H1 (cell line): ENCODE results near the gene HOMER2. TPM values are rescaled to one million over a fixed set of nuclear protein-coding genes. Genes with fewer than 3 reads are reported as not detected.

Experiments
- CTCF ChIA-PET: fragments of 300-600 bp; sonication (Branson Sonifier 250); formaldehyde crosslinking; loops from one replicate; lab custom pipeline; 2021; ENCODE audit not compliant: partially characterized antibody; lab: Charles Lee
- POLR2A ChIA-PET: fragments of 300-600 bp; sonication (Branson Sonifier 250); formaldehyde crosslinking; loops from one replicate; lab custom pipeline; 2021; ENCODE audit warnings: inconsistent platforms; ENCODE audit not compliant: partially characterized antibody; lab: Charles Lee
- DNase-seq, 2 experiments: peaks; one replicate each; pipeline versions ENCODE4 v3.0.0 to v3.0.0-alpha.2; 2010 to 2022; ENCODE audit warnings: low spot score in 2 of 2, low read depth in 1 of 2, mixed read lengths in 1 of 2
- FAIRE-seq: peaks from 2 replicates; lab custom pipeline; 2011; peaks lifted over from hg19 to GRCh38; lab: Jason Lieb, UNC
- H2AFZ ChIP-seq: 2 replicates; pipeline ENCODE4 v1.8.1; 2012; ENCODE audit warnings: low read length, inconsistent platforms
- H2AK5ac ChIP-seq: 2 replicates; pipeline ENCODE4 v1.6.1; 2013; ENCODE audit warnings: low read depth, low read length
- H2BK120ac ChIP-seq: replicated peaks from 2 replicates; pipeline ENCODE3; 2013; ENCODE audit warnings: low read depth, low read length, inconsistent platforms
- H2BK12ac ChIP-seq: 2 replicates; pipeline ENCODE4 v1.6.1; 2013; ENCODE audit warnings: low read depth, low read length
- H2BK15ac ChIP-seq: 2 replicates; pipeline ENCODE4 v1.6.1; 2013; ENCODE audit warnings: low read length
- H2BK20ac ChIP-seq: 2 replicates; pipeline ENCODE4 v1.6.1; 2013; ENCODE audit warnings: low read length
- H2BK5ac ChIP-seq: 2 replicates; pipeline ENCODE4 v1.6.1; 2013; ENCODE audit warnings: low read depth, low read length
- H3K14ac ChIP-seq: 2 replicates; pipeline ENCODE4 v1.6.1; 2013; ENCODE audit warnings: inconsistent platforms; ENCODE audit not compliant: insufficient read length
- H3K18ac ChIP-seq: 2 replicates; pipeline ENCODE4 v1.6.1; 2013; ENCODE audit warnings: low read length; ENCODE audit errors: extremely low read depth
- H3K23ac ChIP-seq: 2 replicates; pipeline ENCODE4 v1.6.1; 2013; ENCODE audit warnings: inconsistent platforms; ENCODE audit not compliant: insufficient read length
- H3K23me2 ChIP-seq: 2 replicates; pipeline ENCODE4 v1.6.1; 2013; ENCODE audit warnings: low read depth, low read length
- H3K27ac ChIP-seq: 2 replicates; pipeline ENCODE4 v1.6.1; 2011; ENCODE audit warnings: low read depth, low read length, inconsistent platforms
- H3K27me3 ChIP-seq, 4 experiments: replicated peaks in 1 of 4; 1 replicate in 1 of 4; 2 replicates in 3 of 4; pipeline versions ENCODE4 v1.6.1 to v1.8.1; 2011 to 2013; ENCODE audit warnings: low read length in 3 of 4, mild to moderate bottlenecking in 3 of 4, inconsistent platforms in 2 of 4, mixed read lengths in 2 of 4, moderate library complexity in 1 of 4; ENCODE audit not compliant: control insufficient read depth in 3 of 4, insufficient read depth in 3 of 4; ENCODE audit errors: extremely low read depth in 1 of 4
- H3K36me3 ChIP-seq, 4 experiments: 2 replicates each; pipeline versions ENCODE4 v1.6.1 to v1.8.1; 2011 to 2013; ENCODE audit warnings: mild to moderate bottlenecking in 4 of 4, low read length in 3 of 4, moderate library complexity in 2 of 4, control low read depth in 1 of 4, inconsistent platforms in 1 of 4; ENCODE audit not compliant: insufficient read depth in 4 of 4, control insufficient read depth in 2 of 4
- H3K4ac ChIP-seq: replicated peaks from 2 replicates; pipeline ENCODE3; 2013; ENCODE audit warnings: low read length, low read depth, mixed read lengths, inconsistent platforms; ENCODE audit not compliant: insufficient read length
- H3K4me1 ChIP-seq, 4 experiments: replicated peaks in 1 of 4; 1 replicate in 1 of 4; 2 replicates in 3 of 4; pipeline versions ENCODE4 v1.6.1 to v1.8.1; 2011 to 2013; ENCODE audit warnings: low read length in 3 of 4, inconsistent platforms in 2 of 4, mixed read lengths in 1 of 4; ENCODE audit not compliant: insufficient read depth in 4 of 4, control insufficient read depth in 3 of 4
- H3K4me2 ChIP-seq, 2 experiments: 2 replicates each; pipeline versions ENCODE4 v1.6.1 to v1.8.1; 2011 to 2013; ENCODE audit warnings: low read depth in 2 of 2, low read length in 2 of 2, control low read depth in 1 of 2, inconsistent platforms in 1 of 2, mild to moderate bottlenecking in 1 of 2; ENCODE audit not compliant: insufficient read depth in 1 of 2
- H3K4me3 ChIP-seq, 4 experiments: fragments of 200-600, 300-600 bp in 1 of 4; sonication (generic), shearing (Covaris generic), sonication (Bioruptor Twin) in 1 of 4; 2 replicates each; pipeline versions ENCODE4 v1.5.1 to v1.8.1; 2011 to 2016; ENCODE audit warnings: low read length in 4 of 4, low read depth in 3 of 4, control low read depth in 2 of 4, inconsistent platforms in 2 of 4, mild to moderate bottlenecking in 2 of 4, mixed read lengths in 1 of 4, moderate library complexity in 1 of 4; ENCODE audit not compliant: insufficient read depth in 2 of 4; ENCODE audit errors: extremely low read depth in 1 of 4
- H3K56ac ChIP-seq: replicated peaks from 2 replicates; pipeline ENCODE3; 2013; ENCODE audit warnings: low read depth, mild to moderate bottlenecking, mixed read lengths, low read length, inconsistent platforms; ENCODE audit not compliant: insufficient read length
- H3K79me1 ChIP-seq: 2 replicates; pipeline ENCODE4 v1.6.1; 2013; ENCODE audit warnings: low read depth, low read length, control low read depth
- H3K79me2 ChIP-seq, 2 experiments: 2 replicates each; pipeline versions ENCODE4 v1.6.1 to v1.8.1; 2012 to 2013; ENCODE audit warnings: low read length in 2 of 2, mild to moderate bottlenecking in 2 of 2, inconsistent platforms in 1 of 2; ENCODE audit not compliant: insufficient read depth in 2 of 2, control insufficient read depth in 1 of 2
- H3K9ac ChIP-seq, 4 experiments: replicated peaks in 1 of 4; 1 replicate in 1 of 4; 2 replicates in 3 of 4; pipeline versions ENCODE4 v1.6.1 to v1.8.1; 2011 to 2013; ENCODE audit warnings: low read depth in 3 of 4, low read length in 3 of 4, control low read depth in 2 of 4, mild to moderate bottlenecking in 2 of 4, moderate library complexity in 2 of 4, inconsistent platforms in 1 of 4; ENCODE audit errors: extremely low read depth in 1 of 4
- H3K9me3 ChIP-seq, 2 experiments: 2 replicates each; pipeline versions ENCODE4 v1.6.1 to v1.8.1; 2012 to 2013; ENCODE audit warnings: mild to moderate bottlenecking in 2 of 2, moderate library complexity in 2 of 2, control low read depth in 1 of 2, inconsistent platforms in 1 of 2, low read depth in 1 of 2, low read length in 1 of 2, mixed read lengths in 1 of 2; ENCODE audit not compliant: insufficient read depth in 2 of 2
- H4K20me1 ChIP-seq, 2 experiments: replicated peaks in 1 of 2; 2 replicates each; pipeline versions ENCODE3 to v1.8.1; 2011 to 2013; ENCODE audit warnings: inconsistent platforms in 2 of 2, low read length in 2 of 2, mild to moderate bottlenecking in 1 of 2; ENCODE audit not compliant: insufficient read depth in 2 of 2, control insufficient read depth in 1 of 2
- H4K5ac ChIP-seq: 2 replicates; pipeline ENCODE4 v1.6.1; 2013; ENCODE audit warnings: low read length, low read depth, mixed read lengths, inconsistent platforms; ENCODE audit not compliant: insufficient read length
- H4K8ac ChIP-seq: 2 replicates; pipeline ENCODE4 v1.8.0; 2013; ENCODE audit warnings: mild to moderate bottlenecking, moderate library complexity, low read length, inconsistent platforms; ENCODE audit not compliant: insufficient read depth; ENCODE audit errors: extremely low read depth
- H4K91ac ChIP-seq: replicated peaks from 2 replicates; pipeline ENCODE3; 2013; ENCODE audit warnings: low read length, mixed read lengths, inconsistent platforms; ENCODE audit not compliant: insufficient read length
- KDM4A ChIP-seq: IDR thresholded peaks from one replicate; pipeline ENCODE4 v1.7.1; 2012; ENCODE audit warnings: low read depth, mild to moderate bottlenecking, moderate library complexity, low read length, inconsistent platforms; ENCODE audit not compliant: severe bottlenecking
- POLR2AphosphoS5 ChIP-seq: IDR thresholded peaks from 2 replicates; pipeline ENCODE4 v1.6.1; 2011; ENCODE audit warnings: low read depth, low read length
- RAD21 ChIP-seq, 2 experiments: IDR thresholded peaks in 1 of 2; conservative IDR thresholded peaks in 1 of 2; 2 replicates each; pipeline ENCODE4 v1.6.1; 2011; ENCODE audit warnings: low read depth in 2 of 2, low read length in 2 of 2, improper control_type of control experiment in 1 of 2, inconsistent platforms in 1 of 2, mild to moderate bottlenecking in 1 of 2, moderate library complexity in 1 of 2
- WGBS, 2 experiments: shearing (Covaris generic) in 1 of 2; methylation state at CpG; one replicate each; pipeline versions ENCODE4 v1.1.6 to v1.1.7; 2013 to 2015; ENCODE audit warnings: low lambda C conversion rate in 2 of 2, mixed read lengths in 2 of 2, inconsistent platforms in 1 of 2, low coverage in 1 of 2, missing lambda C conversion rate in 1 of 2; ENCODE audit not compliant: insufficient replicate concordance in 2 of 2, insufficient coverage in 1 of 2, insufficient read length in 1 of 2; ENCODE audit errors: extremely low coverage in 1 of 2, missing lambda C conversion rate in 1 of 2; 5-methylcytosine and 5-hydroxymethylcytosine counted together
- polyA plus RNA-seq, 7 experiments: library from polyadenylated mRNA; depleted of rRNA in 3 of 7; stranded (reverse) in 5 of 7; unstranded in 2 of 7; fragments of >200 nt in 5 of 7; fragments of 200-250 nt in 2 of 7; gene quantifications; 1 replicate in 5 of 7; 2 replicates in 1 of 7; 4 replicates in 1 of 7; pipeline versions ENCODE4 v1.2.1 to v1.2.3, GENCODE V29; 2011 to 2013; ENCODE audit warnings: missing spikeins in 2 of 7, mixed read lengths in 2 of 7
- total RNA-seq: library from RNA; stranded (reverse); fragmentation: NEBNext Ultra II Directional; extraction: Animal tissue kit (Norgen Biotek cat#: 25700); gene quantifications from 2 replicates; pipeline ENCODE4 v1.2.1, GENCODE V29; 2021
- TF ChIP-seq, protein P1 (sequence below): IDR thresholded peaks from 2 replicates; pipeline ENCODE4 v1.6.1; 2011; ENCODE audit warnings: low read length, improper control_type of control experiment

HOMER2 gene
- total and polyA plus RNA-seq, 2 of the 8 experiments (the other 6 are each of a cell fraction or from before 2014, with no cell fraction given), result 12.5 to 27.6 TPM

DNA sequence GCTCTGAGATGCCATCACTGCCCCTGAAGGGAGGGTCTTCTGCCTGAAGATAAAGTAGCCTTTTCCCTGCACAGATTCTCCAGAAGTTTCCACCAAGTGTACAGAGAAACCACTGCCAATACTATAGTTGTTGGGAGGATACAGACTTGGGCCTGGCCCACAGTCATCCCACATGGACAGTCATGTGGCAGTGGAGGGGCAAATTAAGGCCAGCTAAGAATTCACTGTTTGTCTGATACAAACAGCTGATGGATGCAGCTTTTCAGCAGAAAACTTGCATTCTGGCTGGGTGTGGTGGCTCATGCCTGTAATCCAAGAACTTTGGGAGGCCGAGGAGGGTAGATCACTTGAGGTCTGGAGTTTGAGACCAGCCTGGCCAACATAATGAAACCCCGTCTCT lies 22.1 kb downstream of the HOMER2 start:
- H3K23ac ChIP-seq, result no peak overlapping the region
- H2BK12ac ChIP-seq, result no peak overlapping the region
- no peak overlapping the region for H4K8ac ChIP-seq
- 0 out of 7 replicates have a peak, but pooled peaks cover 0 to 2% (median 0%) of the 10 kb centered on the region in 4 experiments for H3K4me1 ChIP-seq
- no peak overlapping the region for H2BK15ac ChIP-seq
- no peak overlapping the region for H3K56ac ChIP-seq
- H4K5ac ChIP-seq, result no peak overlapping the region
- H2AK5ac ChIP-seq, result no peak overlapping the region
- no peaks in the 10 kb centered on the region for H3K9me3 ChIP-seq
- no peak overlapping the region for H4K91ac ChIP-seq
- ChIA-PET POLR2A (no interaction called here), CTCF (interaction anchor here (1.1 to 1.6 kb wide), 6 partner anchors 8 to 81 kb away, joined by 3 to 5 read pairs (median 4); no protein-coding TSS in a partner anchor)
- peaks cover 1% of the 10 kb centered on the region; the same call in 1 of the 2 replicates for H3K23me2 ChIP-seq
- H3K9ac ChIP-seq, result no peak overlapping the region
- no peak overlapping the region for H3K4ac ChIP-seq
- H3K36me3 ChIP-seq, result no peaks in the 10 kb centered on the region
- no peak overlapping the region for H3K4me3 ChIP-seq
- H3K18ac ChIP-seq, result no peak overlapping the region
- H3K27me3 ChIP-seq, result no peaks in the 10 kb centered on the region
- 97% methylated on average over 2 of the region's 2 CpGs; no CpG with 5 or more reads in 1 of the 2 experiments for WGBS, 2 experiments
- no peak overlapping the region for H2AFZ ChIP-seq
- H3K4me2 ChIP-seq, result no peak overlapping the region
- no peaks in the 10 kb centered on the region for H3K79me1 ChIP-seq
- no peak for DNase-seq
- H2BK5ac ChIP-seq, result no peak overlapping the region
- no peak overlapping the region for H2BK120ac ChIP-seq
- no peaks in the 10 kb centered on the region for H3K79me2 ChIP-seq
- H3K27ac ChIP-seq, result no peak overlapping the region
- H3K14ac ChIP-seq, result no peak overlapping the region
- peaks cover 0 to 2% of the 10 kb centered on the region in 2 experiments for H4K20me1 ChIP-seq
- no peak overlapping the region for H2BK20ac ChIP-seq
- no peak for FAIRE-seq
- TF ChIP-seq KDM4A (no peak), POLR2AphosphoS5 (no peak), RAD21 (IDR thresholded peaks at IDR 0.05 in 1 of 2, conservative IDR thresholded peaks at IDR 0.05 in 1 of 2; ENCODE audit: low read depth in 2 of 2, low read length in 2 of 2) (no peak)
- TF ChIP-seq, protein P1, sequence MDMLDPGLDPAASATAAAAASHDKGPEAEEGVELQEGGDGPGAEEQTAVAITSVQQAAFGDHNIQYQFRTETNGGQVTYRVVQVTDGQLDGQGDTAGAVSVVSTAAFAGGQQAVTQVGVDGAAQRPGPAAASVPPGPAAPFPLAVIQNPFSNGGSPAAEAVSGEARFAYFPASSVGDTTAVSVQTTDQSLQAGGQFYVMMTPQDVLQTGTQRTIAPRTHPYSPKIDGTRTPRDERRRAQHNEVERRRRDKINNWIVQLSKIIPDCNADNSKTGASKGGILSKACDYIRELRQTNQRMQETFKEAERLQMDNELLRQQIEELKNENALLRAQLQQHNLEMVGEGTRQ, result no peak
